CD4-positive, alpha-beta T cell treated with Interleukin-6 for 4 hours (primary cell): ENCODE data around the gene TGFBI.

ENCODE experiments used
- DNase-seq: peaks from one replicate; pipeline ENCODE4 v3.0.0-alpha.2; 2020; ENCODE audit warnings: mixed read lengths

Gene TGFBI

GRCh38 chr5:136028782-136029742, at the start of gene TGFBI:
Gene TGFBI (plus strand): TSS chr5:136028988. CDS start chr5:136029056, 68 bp downstream.
- DNase-seq: peak; percentile 39

DNA sequence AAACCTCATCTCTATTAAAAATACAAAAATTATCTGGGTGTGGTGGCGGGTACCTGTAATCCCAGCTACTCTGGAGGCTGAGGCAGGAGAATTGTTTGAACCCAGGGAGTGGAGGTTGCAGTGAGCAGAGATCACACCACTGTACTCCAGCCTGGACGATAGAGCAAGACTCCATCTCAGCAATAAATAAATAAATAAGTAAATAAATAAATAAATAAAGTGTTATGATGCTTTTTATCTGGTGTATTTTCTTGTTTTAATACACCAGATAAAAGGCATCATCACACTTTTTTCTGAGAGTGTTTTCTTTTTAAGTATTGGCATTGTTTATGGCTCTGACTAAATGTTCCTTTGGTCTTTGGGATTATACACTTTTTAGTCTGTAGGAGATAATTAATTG, 49.8 kb upstream of the TGFBI start:
- no peak for DNase-seq

- no peak for DNase-seq
These were observed 49.3 kb upstream of the TGFBI start for GRCh38 chr5:135979510-135979909.

GRCh38 chr5:135980620-135981019, 48.2 kb upstream of the TGFBI start:
- no peak for DNase-seq

DNA sequence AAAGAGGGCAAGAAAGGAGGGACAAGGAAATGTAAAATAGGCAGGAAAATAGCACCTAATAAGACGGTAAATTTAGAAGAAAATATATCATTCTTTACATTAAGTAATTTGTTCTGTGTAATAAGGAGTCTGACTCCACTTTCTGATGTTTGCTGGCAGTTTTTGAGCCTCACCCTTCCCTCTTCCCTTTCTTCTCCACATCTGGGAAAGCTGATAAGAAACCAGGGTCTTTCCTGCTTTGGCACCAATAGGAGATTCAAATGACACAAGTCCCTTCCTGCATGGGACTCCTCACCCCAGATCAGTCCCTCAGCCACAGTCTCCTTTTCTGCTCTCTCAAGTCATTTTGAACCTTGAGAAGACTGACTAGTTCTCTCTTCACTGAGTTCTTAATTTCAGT, 42.8 kb upstream of the TGFBI start:
- DNase-seq: no peak

- no peak for DNase-seq
These were observed 42.4 kb upstream of the TGFBI start for GRCh38 chr5:135986401-135986800.

DNA sequence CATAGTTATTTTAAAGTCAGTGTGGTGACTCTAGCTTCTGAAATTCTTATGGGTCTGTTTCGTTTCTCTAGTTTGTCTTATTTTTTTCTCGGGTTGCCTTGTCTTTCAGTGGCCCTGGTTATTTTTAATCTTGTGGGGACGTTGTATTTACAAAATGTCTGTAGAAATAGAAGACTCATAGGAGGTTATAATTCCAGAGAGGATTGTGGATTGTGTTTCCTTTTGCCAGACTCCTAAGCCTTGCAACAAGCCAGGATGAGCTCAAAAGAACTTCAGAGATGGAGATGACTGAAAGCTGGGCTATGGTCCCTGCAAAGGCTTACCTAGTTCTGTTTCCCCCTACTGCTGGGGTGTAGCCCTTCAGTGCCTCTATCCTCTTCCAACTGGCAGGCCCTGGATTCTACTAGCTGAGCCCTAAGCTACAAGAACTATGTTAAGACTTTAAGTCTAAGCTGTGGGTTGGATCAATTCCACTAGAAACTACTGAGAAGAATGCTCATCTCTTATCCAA, 41.8 kb upstream of the TGFBI start:
- no peak for DNase-seq

GRCh38 chr5:135988546-135988945, 40.2 kb upstream of the TGFBI start:
- no peak for DNase-seq

DNA sequence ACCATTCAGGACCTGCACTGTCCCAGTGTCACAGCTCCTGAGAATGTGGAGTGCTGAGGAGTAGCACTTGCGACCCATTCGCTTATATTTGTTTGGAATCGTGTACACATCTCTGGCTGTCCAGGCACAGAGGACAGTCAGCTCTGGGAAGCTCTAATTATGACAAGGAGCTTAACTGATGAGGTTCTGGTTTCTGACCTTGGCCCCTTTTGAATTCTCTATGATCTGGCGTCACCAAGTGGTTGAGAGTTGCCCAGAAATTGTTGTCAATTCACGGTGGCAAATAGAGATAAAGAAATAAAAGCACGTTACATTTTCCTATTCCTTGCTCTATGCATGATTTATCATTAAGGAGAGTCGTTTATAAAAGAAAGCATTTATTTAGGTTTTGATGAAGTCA, 39.1 kb upstream of the TGFBI start:
- DNase-seq: no peak

GRCh38 chr5:135990528-135991255, 38.1 kb upstream of the TGFBI start:
- DNase-seq: no peak

DNA sequence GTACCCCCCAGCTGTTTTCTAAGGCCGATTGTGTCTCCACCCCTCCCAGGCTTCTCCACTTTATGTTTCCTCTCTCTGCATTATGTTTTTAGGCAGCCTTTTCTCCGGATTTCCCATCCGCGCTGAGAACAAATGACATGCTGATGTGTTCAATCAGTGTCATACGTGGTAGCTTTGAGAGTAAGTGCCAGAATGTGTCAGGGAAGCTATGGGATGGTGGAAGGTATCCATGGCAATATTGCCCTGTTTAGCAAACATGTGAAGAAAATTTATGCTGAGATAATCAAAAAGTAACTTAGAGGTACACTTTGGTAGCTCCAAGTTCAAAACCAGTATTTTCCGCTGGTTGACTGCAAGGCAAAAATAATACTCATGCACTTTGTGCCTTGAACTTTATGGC, 37.4 kb upstream of the TGFBI start:
- DNase-seq: no peak

DNA sequence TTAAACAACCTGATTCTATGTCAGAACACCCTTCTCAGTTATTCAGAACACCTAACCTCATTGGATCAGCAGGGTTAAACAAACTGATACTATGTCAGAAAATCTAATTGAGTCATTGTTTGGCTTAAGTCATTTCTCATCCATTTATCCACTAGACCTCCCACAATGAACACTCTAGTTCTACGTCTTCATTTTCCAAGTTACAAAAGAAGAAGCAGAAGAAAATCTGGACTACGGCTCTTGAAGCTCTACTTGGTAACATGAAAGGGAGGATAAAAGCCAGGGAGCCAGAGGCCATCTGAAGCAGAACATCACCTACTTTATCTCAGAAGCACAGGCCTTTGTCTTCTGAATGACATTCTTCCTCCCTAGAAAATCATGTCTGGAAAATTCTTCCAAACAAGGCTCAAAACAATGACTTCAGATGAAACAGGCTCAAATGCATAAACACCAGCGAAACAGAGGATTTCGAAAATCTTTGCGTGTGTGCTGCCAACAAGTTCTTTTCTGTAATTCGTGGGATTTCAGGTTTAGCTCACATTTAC, 35.4 kb upstream of the TGFBI start:
- no peak for DNase-seq

GRCh38 chr5:135993880-135994636, 34.7 kb upstream of the TGFBI start:
- no peak for DNase-seq

- no peak for DNase-seq
These were observed 32.8 kb upstream of the TGFBI start for GRCh38 chr5:135995976-135996375.

DNA sequence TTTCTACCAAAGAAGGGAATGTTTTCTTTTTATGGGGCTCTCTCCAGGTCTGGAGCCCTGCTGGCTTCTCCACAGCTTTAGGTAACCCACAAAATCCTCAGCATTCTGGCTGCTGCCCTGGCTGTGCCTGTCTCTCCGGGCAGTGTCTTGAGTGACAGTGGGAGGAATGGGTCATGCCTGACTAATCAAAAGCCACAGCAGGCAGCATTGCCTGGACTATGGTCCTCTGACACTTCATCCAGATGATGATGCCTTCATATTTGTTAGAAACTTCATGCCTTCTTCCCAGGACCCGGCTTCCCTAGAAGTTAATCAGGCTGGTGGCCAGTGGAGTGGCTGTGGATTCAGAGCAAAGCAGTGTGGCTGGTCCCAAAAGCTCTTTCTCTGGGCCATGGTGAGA, 32.2 kb upstream of the TGFBI start:
- DNase-seq: no peak

DNA sequence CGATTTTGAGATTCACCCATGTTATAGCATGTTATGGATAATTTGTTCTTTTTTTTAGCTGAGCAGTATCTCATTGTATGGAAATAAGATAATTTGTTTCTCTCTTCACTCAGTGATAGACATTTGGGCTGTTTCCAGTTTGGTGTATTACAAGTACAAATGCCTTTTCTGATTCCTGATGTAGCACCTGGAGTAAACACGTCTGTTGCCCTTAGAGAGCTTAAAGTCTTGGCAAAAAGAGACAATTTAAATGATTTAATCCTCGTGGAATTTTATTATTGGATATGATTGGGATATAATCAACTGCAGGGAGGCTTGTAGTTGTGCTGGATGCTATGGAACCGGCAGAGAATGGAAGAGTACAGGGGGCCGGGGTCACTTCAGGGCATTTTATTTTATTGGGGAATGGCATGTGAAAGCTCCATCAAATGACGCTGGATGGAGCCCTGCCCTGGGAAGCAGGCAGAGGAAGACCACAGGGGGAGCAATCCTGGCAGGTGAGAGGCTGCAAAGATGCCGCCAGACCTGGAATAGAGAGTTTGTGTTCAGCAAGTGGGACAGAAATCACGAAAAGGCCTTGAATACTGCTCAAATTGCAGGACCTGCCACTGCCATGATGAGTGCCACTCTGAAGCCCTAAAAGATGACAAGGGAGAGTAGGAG, 31.0 kb upstream of the TGFBI start:
- DNase-seq: no peak

DNA sequence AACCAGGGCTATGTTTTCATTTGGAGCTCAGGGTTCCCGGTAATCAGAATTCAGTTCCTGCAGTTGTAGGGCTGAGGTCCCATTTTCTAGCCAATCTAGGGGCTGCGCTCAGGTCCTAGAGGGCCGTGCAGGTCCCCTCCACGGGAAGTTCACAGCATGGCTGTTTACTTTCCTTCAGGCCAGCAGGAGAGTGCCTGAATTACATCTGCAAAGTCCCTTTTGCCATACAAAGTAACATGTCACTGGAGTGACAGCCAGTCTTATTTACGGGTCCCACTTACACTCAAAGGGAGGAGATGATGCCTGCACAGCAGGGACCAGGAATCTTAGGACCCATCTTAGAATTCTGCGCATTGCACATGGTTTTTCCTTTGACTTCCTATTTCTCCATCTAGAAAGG, 29.9 kb upstream of the TGFBI start:
- DNase-seq: no peak

- DNase-seq: no peak
These were observed 29.2 kb upstream of the TGFBI start for GRCh38 chr5:135999406-136000139.

DNA sequence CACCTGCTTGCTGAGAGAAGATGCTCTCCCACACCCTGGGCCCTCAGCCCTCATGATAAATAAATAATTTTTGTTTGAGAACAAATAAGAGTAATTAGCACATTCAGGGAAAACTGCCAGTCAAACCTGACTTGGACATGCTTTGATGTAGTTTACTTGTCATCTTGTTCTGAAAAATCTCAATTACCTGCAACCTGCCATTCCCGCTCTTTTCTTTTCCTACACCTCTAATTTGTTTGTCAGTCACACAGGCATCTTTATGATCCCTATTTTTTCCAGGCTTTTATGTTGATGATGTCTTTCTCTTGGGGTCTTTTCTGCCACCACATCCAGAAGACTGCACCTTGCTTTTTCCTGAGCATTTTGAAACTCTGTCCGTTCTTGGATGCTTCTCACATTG, 28.6 kb upstream of the TGFBI start:
- DNase-seq: no peak

DNA sequence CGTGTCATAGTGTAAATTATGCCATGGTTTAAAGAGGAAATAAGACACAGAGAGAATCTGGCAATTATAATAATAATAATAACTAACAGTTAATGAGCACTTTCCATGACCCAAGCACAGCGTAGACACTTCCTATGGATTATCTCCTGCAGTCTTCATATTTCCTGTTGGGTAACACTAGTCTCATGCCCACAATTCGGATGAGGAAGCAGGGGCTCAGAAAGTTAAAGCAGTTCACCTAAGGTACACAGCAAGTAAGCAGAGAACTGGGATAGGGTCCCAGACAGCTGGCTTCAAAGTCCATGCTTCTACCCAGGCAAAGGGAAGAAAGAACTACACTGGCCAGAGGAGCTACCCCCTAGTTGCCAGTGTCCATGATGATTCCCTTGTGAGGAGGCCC, 27.9 kb upstream of the TGFBI start:
- no peak for DNase-seq

DNA sequence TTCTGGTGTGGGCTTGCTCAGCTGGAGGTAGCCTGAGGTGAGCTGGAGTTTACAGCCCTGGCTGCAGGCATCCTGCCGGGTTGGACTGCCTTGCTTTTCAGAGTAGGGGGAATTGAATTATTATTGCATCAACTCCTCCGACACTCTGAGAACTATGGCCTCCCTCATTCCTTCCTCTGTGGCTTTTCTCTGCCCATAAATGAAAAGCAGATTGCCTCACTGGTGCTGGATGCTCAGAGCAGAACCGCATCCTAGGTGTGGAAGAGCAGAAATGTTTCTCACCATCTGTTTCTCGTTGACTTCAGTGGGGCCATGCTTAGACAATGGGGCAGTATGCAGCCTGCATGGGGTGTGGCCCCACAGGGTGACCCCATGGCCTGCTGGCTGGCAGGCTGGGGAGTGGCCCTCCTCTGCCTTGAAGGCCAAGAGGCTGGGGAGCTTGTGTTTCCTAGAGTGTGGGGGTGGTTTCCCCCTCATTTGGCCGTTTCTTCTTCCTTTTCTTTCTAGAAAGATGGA, 27.3 kb upstream of the TGFBI start:
- DNase-seq: no peak
